Lower lobe of right lung (tissue), 2 donors: ENCODE results near the gene ELAVL4. TPM values are rescaled to one million over a fixed set of nuclear protein-coding genes. Genes with fewer than 3 reads are reported as not detected.

ENCODE experiments used
- ATAC-seq, 2 donors: fragments of 200-7000 bp; cut with Tn5 transposase; one replicate each; pipeline ENCODE4 v1.9.1; 2020 to 2022; ENCODE audit warnings: mild to moderate bottlenecking in 2 of 2, moderate library complexity in 2 of 2
- DNase-seq: peaks from one replicate; pipeline ENCODE4 v3.0.0-alpha.2; 2020
- H3K27ac ChIP-seq: fragments of 200-600 bp; one replicate; pipeline ENCODE4 v1.8.0; 2022
- H3K27me3 ChIP-seq: fragments of 200-600 bp; one replicate; pipeline ENCODE4 v1.8.0; 2022; ENCODE audit warnings: low read depth
- H3K36me3 ChIP-seq: fragments of 200-600 bp; one replicate; pipeline ENCODE4 v1.8.0; 2022; ENCODE audit warnings: mild to moderate bottlenecking
- H3K4me1 ChIP-seq: fragments of 200-600 bp; one replicate; pipeline ENCODE4 v1.8.0; 2022
- H3K4me3 ChIP-seq: fragments of 200-600 bp; one replicate; pipeline ENCODE4 v1.8.0; 2022; ENCODE audit warnings: mild to moderate bottlenecking
- H3K9me3 ChIP-seq: fragments of 200-600 bp; one replicate; pipeline ENCODE4 v1.8.0; 2022
- CTCF ChIP-seq: fragments of 200-600 bp; IDR thresholded peaks from one replicate; pipeline ENCODE4 v1.8.0; 2022; ENCODE audit warnings: antibody characterized with exemption, mild to moderate bottlenecking
- intact Hi-C: fragments of 100-400 bp; cut with DNase I; formaldehyde crosslinking; loops from one replicate; pipeline ENCODE4 v1.11.0; 2022
- total RNA-seq: library from RNA; stranded (reverse); fragmentation: NEBNext Ultra II Directional; extraction: Animal tissue kit (Norgen Biotek cat#: 25700); gene quantifications from one replicate; pipeline ENCODE4 v1.2.1, GENCODE V29; 2021
- donor health status: DM: no; HTN: yes; CAD: no; lungs with severe emphysema.

Gene ELAVL4
- total RNA-seq, 1 donor from 2014 or later, result not detected

GRCh38 chr1:50189369-50189768 is 80.6 kb downstream of the ELAVL4 start:
- Histone ChIP-seq H3K36me3 (no peaks in the 10 kb centered on the region), H3K27ac (no peak overlapping the region), H3K4me3 (no peak overlapping the region), H3K27me3 (no peaks in the 10 kb centered on the region), H3K9me3 (no peaks in the 10 kb centered on the region), H3K4me1 (no peaks in the 10 kb centered on the region)
- intact Hi-C loops, result no loop called here
- ATAC-seq (no peak), DNase-seq (no peak)
- no peak for TF ChIP-seq CTCF

DNA sequence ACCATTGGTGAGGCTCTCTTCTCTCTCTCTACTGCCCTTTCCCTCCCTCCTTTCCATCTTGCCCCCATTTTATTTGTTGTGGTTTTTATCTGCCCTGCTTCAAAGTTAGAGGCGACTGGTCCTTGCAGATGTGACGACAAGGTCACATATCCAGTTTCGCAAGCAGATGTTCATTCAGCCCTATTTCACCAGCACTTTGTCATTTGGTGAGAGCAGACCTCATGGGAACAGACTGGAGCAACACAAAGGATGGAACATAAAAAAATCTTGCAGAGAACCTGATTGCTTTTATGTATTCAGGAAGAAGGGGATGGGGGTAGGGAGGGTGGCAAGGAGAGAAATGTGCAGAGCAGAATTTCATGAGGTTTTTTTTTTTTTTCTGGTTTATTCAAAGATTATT is 84.3 kb downstream of the ELAVL4 start:
- no peak for DNase-seq
- no peak for ATAC-seq
- Histone ChIP-seq H3K36me3 (no peaks in the 10 kb centered on the region), H3K4me3 (no peak overlapping the region), H3K4me1 (no peaks in the 10 kb centered on the region), H3K27me3 (peaks cover 6% of the 10 kb centered on the region), H3K9me3 (no peaks in the 10 kb centered on the region), H3K27ac (no peak overlapping the region)
- TF ChIP-seq CTCF, result no peak
- intact Hi-C loops, result no loop called here

DNA sequence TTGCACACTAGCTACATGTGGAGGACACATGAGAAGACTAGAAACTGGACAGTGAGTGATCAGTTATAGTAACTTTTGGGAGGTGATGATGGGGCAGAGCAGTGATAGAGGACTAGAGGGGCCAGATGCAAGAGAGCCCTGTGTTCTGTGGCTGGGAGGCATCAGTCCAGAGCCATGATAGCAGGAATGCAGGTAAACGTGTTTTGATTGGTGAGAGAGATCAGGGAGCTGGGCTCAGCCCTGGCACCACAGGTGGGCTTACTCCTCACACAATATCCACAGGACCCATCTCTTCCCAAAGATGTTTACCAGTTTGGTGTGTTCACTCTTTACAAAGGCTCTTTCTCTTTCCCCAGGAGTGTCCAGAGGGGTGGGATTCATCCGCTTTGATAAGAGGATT is 86.5 kb downstream of the ELAVL4 start:
- DNase-seq, result no peak

DNA sequence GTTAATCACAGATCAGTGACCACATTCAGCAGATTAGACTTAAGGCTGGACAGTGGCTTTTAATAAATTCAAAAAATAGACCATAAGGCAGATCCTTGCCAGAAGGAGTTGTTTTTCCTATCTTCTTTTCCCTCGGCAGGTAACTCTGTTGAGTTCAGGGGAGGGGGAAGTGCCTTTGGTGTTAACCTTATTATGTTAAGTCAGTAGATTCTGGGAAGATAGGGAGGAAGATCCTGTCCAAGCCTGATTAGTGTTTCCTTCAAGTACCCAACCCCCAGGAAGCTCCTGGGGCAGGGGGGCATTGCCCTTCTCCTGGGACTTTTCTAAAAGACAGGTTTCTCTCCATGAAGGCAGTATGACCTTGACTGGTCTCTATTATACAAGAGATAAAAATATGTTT is 87.4 kb downstream of the ELAVL4 start:
- Histone ChIP-seq H3K27ac (no peak overlapping the region), H3K9me3 (no peaks in the 10 kb centered on the region), H3K36me3 (no peaks in the 10 kb centered on the region), H3K4me3 (no peak overlapping the region), H3K4me1 (no peaks in the 10 kb centered on the region), H3K27me3 (peaks cover 6% of the 10 kb centered on the region)
- intact Hi-C loops, result no loop called here
- ATAC-seq (no peak), DNase-seq (no peak)
- TF ChIP-seq CTCF, result no peak

More for the DNA sequence above, 86.5 kb downstream of the ELAVL4 start:
- Histone ChIP-seq H3K4me1 (no peaks in the 10 kb centered on the region), H3K27ac (no peak overlapping the region), H3K4me3 (no peak overlapping the region), H3K27me3 (peaks cover 6% of the 10 kb centered on the region), H3K9me3 (no peaks in the 10 kb centered on the region), H3K36me3 (no peaks in the 10 kb centered on the region)
- intact Hi-C loops, result no loop called here
- no peak for TF ChIP-seq CTCF
- no peak for ATAC-seq

GRCh38 chr1:50197216-50197615 is 88.5 kb downstream of the ELAVL4 start:
- ATAC-seq (no peak), DNase-seq (no peak)
- Histone ChIP-seq H3K4me3 (no peak overlapping the region), H3K9me3 (no peaks in the 10 kb centered on the region), H3K36me3 (no peaks in the 10 kb centered on the region), H3K4me1 (no peaks in the 10 kb centered on the region), H3K27me3 (peaks cover 6% of the 10 kb centered on the region), H3K27ac (no peak overlapping the region)
- intact Hi-C loops, result no loop called here
- TF ChIP-seq CTCF, result no peak

GRCh38 chr1:50208315-50208714 is 99.6 kb downstream of the ELAVL4 start:
- H3K4me3 ChIP-seq, result no peak overlapping the region
- ATAC-seq (no peak), DNase-seq (no peak)
- intact Hi-C loops, result no loop called here
- no peak overlapping the region for H3K27ac ChIP-seq
- H3K4me1 ChIP-seq, result no peaks in the 10 kb centered on the region
- H3K27me3 ChIP-seq, result no peaks in the 10 kb centered on the region
- no peaks in the 10 kb centered on the region for H3K36me3 ChIP-seq
- H3K9me3 ChIP-seq, result no peaks in the 10 kb centered on the region
- TF ChIP-seq CTCF, result no peak
